ENCODE data around the gene PRR19.

Gene PRR19

DNA sequence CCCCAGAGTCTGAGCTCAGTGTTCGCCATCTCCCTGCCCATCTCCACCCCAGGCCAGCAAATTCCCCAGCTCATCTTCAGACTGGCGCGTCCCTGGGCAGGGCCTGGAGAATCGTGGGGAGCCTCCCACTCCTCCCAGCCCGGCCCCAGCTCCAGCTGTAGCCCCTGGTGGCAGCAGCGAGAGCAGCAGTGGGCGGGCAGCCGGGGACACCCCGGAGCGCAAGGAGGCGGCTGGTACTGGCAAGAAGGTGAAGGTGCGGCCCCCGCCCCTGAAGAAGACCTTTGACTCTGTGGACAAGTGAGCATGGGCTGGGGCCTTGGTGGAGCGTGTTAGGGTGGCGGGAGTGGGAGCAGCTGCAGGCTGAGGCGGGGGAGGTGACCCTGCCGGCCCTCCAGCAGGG, 8.4 kb upstream of the PRR19 start:
- TF ChIP-seq CTCF (conservative IDR thresholded peaks at IDR 0.05; ENCODE audit: low read length) (no peak), EZH2phosphoT487 (IDR thresholded peaks at IDR 0.05; ENCODE audit: borderline replicate concordance) (no peak)
- Histone ChIP-seq H3K4me1 (ENCODE audit: insufficient read depth, low read length, poor library complexity, severe bottlenecking) (no peaks in the 10 kb centered on the region), H3K9me3 (ENCODE audit: insufficient read depth, low read depth, low read length) (no peaks in the 10 kb centered on the region), H3K4me2 (ENCODE audit: low read depth, low read length, poor library complexity, severe bottlenecking) (no peak overlapping the region), H4K20me1 (ENCODE audit: insufficient read depth, low read length, poor library complexity, severe bottlenecking) (peaks cover under 1% of the 10 kb centered on the region), H3K9ac (ENCODE audit: low read depth, low read length, poor library complexity, severe bottlenecking) (no peak overlapping the region), H3K9me2 (replicated peaks; ENCODE audit: low read depth, low read length) (no peaks in the 10 kb centered on the region), H3K36me3 (ENCODE audit: insufficient read depth, low read length) (peaks cover 49% of the 10 kb centered on the region; the same call in 1 of the 2 replicates), H2AFZ (ENCODE audit: low read length) (no peak overlapping the region), H3F3A (ENCODE audit: low read depth) (no peaks in the 10 kb centered on the region), H3K27me3 (ENCODE audit: insufficient read depth, low read length, poor library complexity, severe bottlenecking) (no peaks in the 10 kb centered on the region), H3K4me3 (ENCODE audit: low read length, poor library complexity, severe bottlenecking) (no peak overlapping the region), H3K79me2 (ENCODE audit: insufficient read depth, low read length) (no peaks in the 10 kb centered on the region)

GRCh38 chr19:42293948-42294347, 8.0 kb upstream of the PRR19 start:
- Histone ChIP-seq H3F3A (ENCODE audit: low read depth) (no peaks in the 10 kb centered on the region), H4K20me1 (ENCODE audit: insufficient read depth, low read length, poor library complexity, severe bottlenecking) (no peaks in the 10 kb centered on the region), H3K4me2 (ENCODE audit: low read depth, low read length, poor library complexity, severe bottlenecking) (no peak overlapping the region), H2AFZ (ENCODE audit: low read length) (no peak overlapping the region), H3K9ac (ENCODE audit: low read depth, low read length, poor library complexity, severe bottlenecking) (no peak overlapping the region), H3K36me3 (ENCODE audit: insufficient read depth, low read length) (peaks cover 45% of the 10 kb centered on the region; the same call in 1 of the 2 replicates), H3K9me3 (ENCODE audit: insufficient read depth, low read depth, low read length) (no peaks in the 10 kb centered on the region), H3K4me1 (ENCODE audit: insufficient read depth, low read length, poor library complexity, severe bottlenecking) (no peaks in the 10 kb centered on the region), H3K27me3 (ENCODE audit: insufficient read depth, low read length, poor library complexity, severe bottlenecking) (no peaks in the 10 kb centered on the region), H3K9me2 (replicated peaks; ENCODE audit: low read depth, low read length) (no peaks in the 10 kb centered on the region), H3K4me3 (ENCODE audit: low read length, poor library complexity, severe bottlenecking) (no peak overlapping the region), H3K79me2 (ENCODE audit: insufficient read depth, low read length) (no peaks in the 10 kb centered on the region)
- TF ChIP-seq CTCF (conservative IDR thresholded peaks at IDR 0.05; ENCODE audit: low read length) (no peak), EZH2phosphoT487 (IDR thresholded peaks at IDR 0.05; ENCODE audit: borderline replicate concordance) (no peak)

GRCh38 chr19:42294471-42295137, 7.3 kb upstream of the PRR19 start:
- Histone ChIP-seq H3K27me3 (ENCODE audit: insufficient read depth, low read length, poor library complexity, severe bottlenecking) (no peaks in the 10 kb centered on the region), H3K9me3 (ENCODE audit: insufficient read depth, low read depth, low read length) (no peaks in the 10 kb centered on the region), H3K4me2 (ENCODE audit: low read depth, low read length, poor library complexity, severe bottlenecking) (no peak overlapping the region), H3K4me3 (ENCODE audit: low read length, poor library complexity, severe bottlenecking) (no peak overlapping the region), H3K9ac (ENCODE audit: low read depth, low read length, poor library complexity, severe bottlenecking) (no peak overlapping the region), H3K9me2 (replicated peaks; ENCODE audit: low read depth, low read length) (no peaks in the 10 kb centered on the region), H3K79me2 (ENCODE audit: insufficient read depth, low read length) (no peaks in the 10 kb centered on the region), H3K36me3 (ENCODE audit: insufficient read depth, low read length) (peaks cover 38% of the 10 kb centered on the region; the same call in 1 of the 2 replicates), H4K20me1 (ENCODE audit: insufficient read depth, low read length, poor library complexity, severe bottlenecking) (no peaks in the 10 kb centered on the region), H3K4me1 (ENCODE audit: insufficient read depth, low read length, poor library complexity, severe bottlenecking) (no peaks in the 10 kb centered on the region), H3F3A (ENCODE audit: low read depth) (no peaks in the 10 kb centered on the region), H2AFZ (ENCODE audit: low read length) (no peak overlapping the region)
- TF ChIP-seq EZH2phosphoT487 (IDR thresholded peaks at IDR 0.05; ENCODE audit: borderline replicate concordance): no peak
- TF ChIP-seq CTCF (conservative IDR thresholded peaks at IDR 0.05; ENCODE audit: low read length): no peak
